Fibroblast of pulmonary artery (primary cell): Measurements from ENCODE around the gene CLIC4.
"Not testable (repeated sequence)": the region's sequence is repeated elsewhere in the genome, so short reads cannot be mapped to it uniquely, and the experiment has no call there.

ENCODE experiments used
- DNase-seq: peaks from one replicate; pipeline ENCODE4 v3.0.0-alpha.2; 2010; ENCODE audit warnings: low read depth
- H3K4me3 ChIP-seq: replicated peaks from 2 replicates; pipeline ENCODE4 v1.5.1; 2011; ENCODE audit warnings: low read depth, mild to moderate bottlenecking, control low read depth, low read length, moderate library complexity
- CTCF ChIP-seq: IDR thresholded peaks from 2 replicates; pipeline ENCODE4 v1.5.1; 2011; ENCODE audit warnings: mild to moderate bottlenecking, control low read depth, low read length, inconsistent platforms; ENCODE audit errors: missing control alignments

Gene CLIC4

GRCh38 chr1:24751833-24752232 is 6.6 kb downstream of the CLIC4 start:
- no peak for DNase-seq
- H3K4me3 ChIP-seq, result no peak overlapping the region
- TF ChIP-seq CTCF, result no peak

GRCh38 chr1:24752305-24752704 is 7.1 kb downstream of the CLIC4 start:
- no peak overlapping the region for H3K4me3 ChIP-seq
- TF ChIP-seq CTCF, result no peak
- no peak for DNase-seq

GRCh38 chr1:24754229-24754628 is 9.0 kb downstream of the CLIC4 start:
- H3K4me3 ChIP-seq, result no peak overlapping the region
- no peak for TF ChIP-seq CTCF
- DNase-seq, result peak; percentile 76

GRCh38 chr1:24755323-24755722 is 10.1 kb downstream of the CLIC4 start:
- H3K4me3 ChIP-seq, DNase-seq: not testable (repeated sequence)

GRCh38 chr1:24756395-24756794 is 11.1 kb downstream of the CLIC4 start:
- TF ChIP-seq CTCF, result no peak

GRCh38 chr1:24759492-24759891 is 14.2 kb downstream of the CLIC4 start:
- H3K4me3 ChIP-seq, result no peak overlapping the region
- TF ChIP-seq CTCF, result no peak
- no peak for DNase-seq

More at GRCh38 chr1:24756395-24756794, 11.1 kb downstream of the CLIC4 start:
- no peak overlapping the region for H3K4me3 ChIP-seq
- no peak for DNase-seq

GRCh38 chr1:24761582-24761981 is 16.3 kb downstream of the CLIC4 start:
- no peak for TF ChIP-seq CTCF
- DNase-seq, result no peak

More at GRCh38 chr1:24761582-24761981, 16.3 kb downstream of the CLIC4 start:
- no peak overlapping the region for H3K4me3 ChIP-seq
